Measurements from ENCODE around the gene STXBP6. TPM values are rescaled to one million over a fixed set of nuclear protein-coding genes. Genes with fewer than 3 reads are reported as not detected.
"Not testable (repeated sequence)": the region's sequence is repeated elsewhere in the genome, so short reads cannot be mapped to it uniquely, and the experiment has no call there.

Gene STXBP6
- total and polyA plus RNA-seq, 2 donors (not counting 3 experiments of a cell fraction or from before 2014, with no cell fraction given), result 0.06 TPM; not detected in 1

- Histone ChIP-seq H3K9me1 (replicated peaks; ENCODE audit: control insufficient read depth, extremely low read depth, insufficient read depth, low read length) (no peaks in the 10 kb centered on the region), H3K36me3 (ENCODE audit: control insufficient read depth in 2 of 2, extremely low read depth in 1 of 2, insufficient read depth in 2 of 2, low read length in 2 of 2) (no peaks in the 10 kb centered on the region), H3K4me3 (replicated peaks in 1 of 3; ENCODE audit: insufficient read depth in 1 of 3, low read depth in 1 of 3, low read length in 3 of 3) (no peak overlapping the region), H2AFZ (ENCODE audit: low read depth, low read length) (no peak overlapping the region), H3K79me2 (ENCODE audit: control insufficient read depth, insufficient read depth, low read length) (no peaks in the 10 kb centered on the region), H3K9ac (replicated peaks; ENCODE audit: extremely low read depth, insufficient read depth, low read length) (no peak overlapping the region), H3K9me3 (replicated peaks; ENCODE audit: control insufficient read depth, insufficient read depth, low read length) (no peaks in the 10 kb centered on the region), H3K4me2 (ENCODE audit: insufficient read depth, low read length) (no peak overlapping the region), H4K20me1 (replicated peaks; ENCODE audit: control insufficient read depth, extremely low read depth, insufficient read depth, low read length) (no peaks in the 10 kb centered on the region), H3K27ac (ENCODE audit: insufficient read depth, low read depth, low read length) (no peak overlapping the region), H3K27me3 (ENCODE audit: control insufficient read depth in 2 of 2, insufficient read depth in 2 of 2, low read length in 2 of 2) (no peaks in the 10 kb centered on the region), H3K4me1 (ENCODE audit: control insufficient read depth, extremely low read depth, insufficient read depth, low read length) (peaks cover 10% of the 10 kb centered on the region)
- POLR2A ChIA-PET, result no interaction called here
- dilution Hi-C loops (cut with MboI; ENCODE audit: extremely low pct_ligation_motif_present, low sequenced_read_pairs), result no loop called here
- DNase-seq (ENCODE audit: low read depth, low spot score) (no peak), FAIRE-seq (no peak)
- intact Hi-C loops (cut with micrococcal nuclease), result no loop called here
- TF ChIP-seq EZH2 (IDR thresholded peaks at IDR 0.05; ENCODE audit: borderline replicate concordance, low read depth, low read length, severe bottlenecking), result no peak
- TF ChIP-seq MYC (IDR thresholded peaks at IDR 0.05; ENCODE audit: low read depth, low read length), result no peak
- no peak for TF ChIP-seq JUN (IDR thresholded peaks at IDR 0.05; ENCODE audit: borderline replicate concordance, insufficient read depth, insufficient read length, low read depth)
- no peak for TF ChIP-seq CTCF (IDR thresholded peaks at IDR 0.05; ENCODE audit: extremely low read depth in 1 of 2, insufficient read depth in 1 of 2, low read depth in 1 of 2, low read length in 2 of 2)
- no peak for TF ChIP-seq POLR2A (IDR thresholded peaks at IDR 0.05; ENCODE audit: low read depth, low read length)
- TF ChIP-seq, protein P1, sequence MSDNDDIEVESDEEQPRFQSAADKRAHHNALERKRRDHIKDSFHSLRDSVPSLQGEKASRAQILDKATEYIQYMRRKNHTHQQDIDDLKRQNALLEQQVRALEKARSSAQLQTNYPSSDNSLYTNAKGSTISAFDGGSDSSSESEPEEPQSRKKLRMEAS (IDR thresholded peaks at IDR 0.05; ENCODE audit: insufficient read depth, insufficient read length), result no peak
- no peak for TF ChIP-seq FOS (IDR thresholded peaks at IDR 0.05; ENCODE audit: borderline replicate concordance, insufficient read depth, low read length)
- TF ChIP-seq GATA2 (IDR thresholded peaks at IDR 0.05; ENCODE audit: insufficient read depth, insufficient read length, low read depth, low read length), result no peak
- no peak for TF ChIP-seq POLR2AphosphoS5 (IDR thresholded peaks at IDR 0.05; ENCODE audit: insufficient read depth, low read depth, low read length)
- CTCF ChIA-PET, result no interaction called here
- no TSS peak for BruUV-seq (replicated peaks)
Measured at GRCh38 chr14:24937300-24937699, 112.6 kb downstream of the STXBP6 start.

GRCh38 chr14:24936773-24937172 is 113.2 kb downstream of the STXBP6 start:
- H4K20me1 ChIP-seq (replicated peaks; ENCODE audit: control insufficient read depth, extremely low read depth, insufficient read depth, low read length); H3K9ac ChIP-seq (replicated peaks; ENCODE audit: extremely low read depth, insufficient read depth, low read length); H3K79me2 ChIP-seq (ENCODE audit: control insufficient read depth, insufficient read depth, low read length); H3K36me3 ChIP-seq (ENCODE audit: control insufficient read depth in 2 of 2, extremely low read depth in 1 of 2, insufficient read depth in 2 of 2, low read length in 2 of 2); dilution Hi-C loops (cut with MboI; ENCODE audit: extremely low pct_ligation_motif_present, low sequenced_read_pairs); H3K4me2 ChIP-seq (ENCODE audit: insufficient read depth, low read length); FAIRE-seq; H2AFZ ChIP-seq (ENCODE audit: low read depth, low read length); H3K4me1 ChIP-seq (ENCODE audit: control insufficient read depth, extremely low read depth, insufficient read depth, low read length); H3K9me1 ChIP-seq (replicated peaks; ENCODE audit: control insufficient read depth, extremely low read depth, insufficient read depth, low read length); BruUV-seq (replicated peaks); CTCF ChIA-PET; intact Hi-C loops (cut with micrococcal nuclease); H3K9me3 ChIP-seq (replicated peaks; ENCODE audit: control insufficient read depth, insufficient read depth, low read length); POLR2A ChIA-PET; H3K27me3 ChIP-seq (ENCODE audit: control insufficient read depth in 2 of 2, insufficient read depth in 2 of 2, low read length in 2 of 2); H3K27ac ChIP-seq (ENCODE audit: insufficient read depth, low read depth, low read length); H3K4me3 ChIP-seq (replicated peaks in 1 of 3; ENCODE audit: insufficient read depth in 1 of 3, low read depth in 1 of 3, low read length in 3 of 3); DNase-seq (ENCODE audit: low read depth, low spot score): not testable (repeated sequence)

Data from endothelial cell of umbilical vein (primary cell).